H1 (cell line): Measurements from ENCODE around the gene C1orf185. TPM values are rescaled to one million over a fixed set of nuclear protein-coding genes. Genes with fewer than 3 reads are reported as not detected.

Experiments used
- CTCF ChIA-PET: fragments of 300-600 bp; sonication (Branson Sonifier 250); formaldehyde crosslinking; loops from one replicate; lab custom pipeline; 2021; ENCODE audit not compliant: partially characterized antibody; lab: Charles Lee
- POLR2A ChIA-PET: fragments of 300-600 bp; sonication (Branson Sonifier 250); formaldehyde crosslinking; loops from one replicate; lab custom pipeline; 2021; ENCODE audit warnings: inconsistent platforms; ENCODE audit not compliant: partially characterized antibody; lab: Charles Lee
- DNase-seq, 2 experiments: peaks; one replicate each; pipeline versions ENCODE4 v3.0.0 to v3.0.0-alpha.2; 2010 to 2022; ENCODE audit warnings: low spot score in 2 of 2, low read depth in 1 of 2, mixed read lengths in 1 of 2
- FAIRE-seq: peaks from 2 replicates; lab custom pipeline; 2011; peaks lifted over from hg19 to GRCh38; lab: Jason Lieb, UNC
- H2AFZ ChIP-seq: 2 replicates; pipeline ENCODE4 v1.8.1; 2012; ENCODE audit warnings: low read length, inconsistent platforms
- H2AK5ac ChIP-seq: 2 replicates; pipeline ENCODE4 v1.6.1; 2013; ENCODE audit warnings: low read depth, low read length
- H2BK120ac ChIP-seq: replicated peaks from 2 replicates; pipeline ENCODE3; 2013; ENCODE audit warnings: low read depth, low read length, inconsistent platforms
- H2BK12ac ChIP-seq: 2 replicates; pipeline ENCODE4 v1.6.1; 2013; ENCODE audit warnings: low read depth, low read length
- H2BK15ac ChIP-seq: 2 replicates; pipeline ENCODE4 v1.6.1; 2013; ENCODE audit warnings: low read length
- H2BK20ac ChIP-seq: 2 replicates; pipeline ENCODE4 v1.6.1; 2013; ENCODE audit warnings: low read length
- H2BK5ac ChIP-seq: 2 replicates; pipeline ENCODE4 v1.6.1; 2013; ENCODE audit warnings: low read depth, low read length
- H3K14ac ChIP-seq: 2 replicates; pipeline ENCODE4 v1.6.1; 2013; ENCODE audit warnings: inconsistent platforms; ENCODE audit not compliant: insufficient read length
- H3K18ac ChIP-seq: 2 replicates; pipeline ENCODE4 v1.6.1; 2013; ENCODE audit warnings: low read length; ENCODE audit errors: extremely low read depth
- H3K23ac ChIP-seq: 2 replicates; pipeline ENCODE4 v1.6.1; 2013; ENCODE audit warnings: inconsistent platforms; ENCODE audit not compliant: insufficient read length
- H3K23me2 ChIP-seq: 2 replicates; pipeline ENCODE4 v1.6.1; 2013; ENCODE audit warnings: low read depth, low read length
- H3K27ac ChIP-seq: 2 replicates; pipeline ENCODE4 v1.6.1; 2011; ENCODE audit warnings: low read depth, low read length, inconsistent platforms
- H3K27me3 ChIP-seq, 4 experiments: replicated peaks in 1 of 4; 1 replicate in 1 of 4; 2 replicates in 3 of 4; pipeline versions ENCODE4 v1.6.1 to v1.8.1; 2011 to 2013; ENCODE audit warnings: low read length in 3 of 4, mild to moderate bottlenecking in 3 of 4, inconsistent platforms in 2 of 4, mixed read lengths in 2 of 4, moderate library complexity in 1 of 4; ENCODE audit not compliant: control insufficient read depth in 3 of 4, insufficient read depth in 3 of 4; ENCODE audit errors: extremely low read depth in 1 of 4
- H3K36me3 ChIP-seq, 4 experiments: 2 replicates each; pipeline versions ENCODE4 v1.6.1 to v1.8.1; 2011 to 2013; ENCODE audit warnings: mild to moderate bottlenecking in 4 of 4, low read length in 3 of 4, moderate library complexity in 2 of 4, control low read depth in 1 of 4, inconsistent platforms in 1 of 4; ENCODE audit not compliant: insufficient read depth in 4 of 4, control insufficient read depth in 2 of 4
- H3K4ac ChIP-seq: replicated peaks from 2 replicates; pipeline ENCODE3; 2013; ENCODE audit warnings: low read length, low read depth, mixed read lengths, inconsistent platforms; ENCODE audit not compliant: insufficient read length
- H3K4me1 ChIP-seq, 4 experiments: replicated peaks in 1 of 4; 1 replicate in 1 of 4; 2 replicates in 3 of 4; pipeline versions ENCODE4 v1.6.1 to v1.8.1; 2011 to 2013; ENCODE audit warnings: low read length in 3 of 4, inconsistent platforms in 2 of 4, mixed read lengths in 1 of 4; ENCODE audit not compliant: insufficient read depth in 4 of 4, control insufficient read depth in 3 of 4
- H3K4me2 ChIP-seq, 2 experiments: 2 replicates each; pipeline versions ENCODE4 v1.6.1 to v1.8.1; 2011 to 2013; ENCODE audit warnings: low read depth in 2 of 2, low read length in 2 of 2, control low read depth in 1 of 2, inconsistent platforms in 1 of 2, mild to moderate bottlenecking in 1 of 2; ENCODE audit not compliant: insufficient read depth in 1 of 2
- H3K4me3 ChIP-seq, 4 experiments: fragments of 200-600, 300-600 bp in 1 of 4; sonication (generic), shearing (Covaris generic), sonication (Bioruptor Twin) in 1 of 4; 2 replicates each; pipeline versions ENCODE4 v1.5.1 to v1.8.1; 2011 to 2016; ENCODE audit warnings: low read length in 4 of 4, low read depth in 3 of 4, control low read depth in 2 of 4, inconsistent platforms in 2 of 4, mild to moderate bottlenecking in 2 of 4, mixed read lengths in 1 of 4, moderate library complexity in 1 of 4; ENCODE audit not compliant: insufficient read depth in 2 of 4; ENCODE audit errors: extremely low read depth in 1 of 4
- H3K56ac ChIP-seq: replicated peaks from 2 replicates; pipeline ENCODE3; 2013; ENCODE audit warnings: low read depth, mild to moderate bottlenecking, mixed read lengths, low read length, inconsistent platforms; ENCODE audit not compliant: insufficient read length
- H3K79me1 ChIP-seq: 2 replicates; pipeline ENCODE4 v1.6.1; 2013; ENCODE audit warnings: low read depth, low read length, control low read depth
- H3K79me2 ChIP-seq, 2 experiments: 2 replicates each; pipeline versions ENCODE4 v1.6.1 to v1.8.1; 2012 to 2013; ENCODE audit warnings: low read length in 2 of 2, mild to moderate bottlenecking in 2 of 2, inconsistent platforms in 1 of 2; ENCODE audit not compliant: insufficient read depth in 2 of 2, control insufficient read depth in 1 of 2
- H3K9ac ChIP-seq, 4 experiments: replicated peaks in 1 of 4; 1 replicate in 1 of 4; 2 replicates in 3 of 4; pipeline versions ENCODE4 v1.6.1 to v1.8.1; 2011 to 2013; ENCODE audit warnings: low read depth in 3 of 4, low read length in 3 of 4, control low read depth in 2 of 4, mild to moderate bottlenecking in 2 of 4, moderate library complexity in 2 of 4, inconsistent platforms in 1 of 4; ENCODE audit errors: extremely low read depth in 1 of 4
- H3K9me3 ChIP-seq, 2 experiments: 2 replicates each; pipeline versions ENCODE4 v1.6.1 to v1.8.1; 2012 to 2013; ENCODE audit warnings: mild to moderate bottlenecking in 2 of 2, moderate library complexity in 2 of 2, control low read depth in 1 of 2, inconsistent platforms in 1 of 2, low read depth in 1 of 2, low read length in 1 of 2, mixed read lengths in 1 of 2; ENCODE audit not compliant: insufficient read depth in 2 of 2
- H4K20me1 ChIP-seq, 2 experiments: replicated peaks in 1 of 2; 2 replicates each; pipeline versions ENCODE3 to v1.8.1; 2011 to 2013; ENCODE audit warnings: inconsistent platforms in 2 of 2, low read length in 2 of 2, mild to moderate bottlenecking in 1 of 2; ENCODE audit not compliant: insufficient read depth in 2 of 2, control insufficient read depth in 1 of 2
- H4K5ac ChIP-seq: 2 replicates; pipeline ENCODE4 v1.6.1; 2013; ENCODE audit warnings: low read length, low read depth, mixed read lengths, inconsistent platforms; ENCODE audit not compliant: insufficient read length
- H4K8ac ChIP-seq: 2 replicates; pipeline ENCODE4 v1.8.0; 2013; ENCODE audit warnings: mild to moderate bottlenecking, moderate library complexity, low read length, inconsistent platforms; ENCODE audit not compliant: insufficient read depth; ENCODE audit errors: extremely low read depth
- H4K91ac ChIP-seq: replicated peaks from 2 replicates; pipeline ENCODE3; 2013; ENCODE audit warnings: low read length, mixed read lengths, inconsistent platforms; ENCODE audit not compliant: insufficient read length
- KDM1A ChIP-seq: fragments of 200-600, 300-600 bp; sonication (generic); IDR thresholded peaks from 2 replicates; pipeline ENCODE4 v1.7.1; 2016; ENCODE audit warnings: mild to moderate bottlenecking, low read length, borderline replicate concordance
- WGBS, 2 experiments: shearing (Covaris generic) in 1 of 2; methylation state at CpG; one replicate each; pipeline versions ENCODE4 v1.1.6 to v1.1.7; 2013 to 2015; ENCODE audit warnings: low lambda C conversion rate in 2 of 2, mixed read lengths in 2 of 2, inconsistent platforms in 1 of 2, low coverage in 1 of 2, missing lambda C conversion rate in 1 of 2; ENCODE audit not compliant: insufficient replicate concordance in 2 of 2, insufficient coverage in 1 of 2, insufficient read length in 1 of 2; ENCODE audit errors: extremely low coverage in 1 of 2, missing lambda C conversion rate in 1 of 2; 5-methylcytosine and 5-hydroxymethylcytosine counted together
- polyA plus RNA-seq, 7 experiments: library from polyadenylated mRNA; depleted of rRNA in 3 of 7; stranded (reverse) in 5 of 7; unstranded in 2 of 7; fragments of >200 nt in 5 of 7; fragments of 200-250 nt in 2 of 7; gene quantifications; 1 replicate in 5 of 7; 2 replicates in 1 of 7; 4 replicates in 1 of 7; pipeline versions ENCODE4 v1.2.1 to v1.2.3, GENCODE V29; 2011 to 2013; ENCODE audit warnings: missing spikeins in 2 of 7, mixed read lengths in 2 of 7
- total RNA-seq: library from RNA; stranded (reverse); fragmentation: NEBNext Ultra II Directional; extraction: Animal tissue kit (Norgen Biotek cat#: 25700); gene quantifications from 2 replicates; pipeline ENCODE4 v1.2.1, GENCODE V29; 2021

C1orf185 gene
- total and polyA plus RNA-seq, 2 of the 8 experiments (the other 6 are each of a cell fraction or from before 2014, with no cell fraction given): not detected

GRCh38 chr1:51131185-51131584 lies 29.2 kb downstream of the C1orf185 start:
- ChIA-PET CTCF (no interaction called here), POLR2A (no interaction called here)
- Histone ChIP-seq H3K4me3 (no peak overlapping the region), H3K27me3 (peaks cover 0 to 1% (median 0%) of the 10 kb centered on the region in 4 experiments; a peak in 1 of 7 replicates), H2AFZ (no peak overlapping the region), H3K4ac (no peak overlapping the region), H3K4me2 (no peak overlapping the region), H3K23ac (no peak overlapping the region), H2BK12ac (no peak overlapping the region), H2BK5ac (no peak overlapping the region), H3K18ac (no peak overlapping the region), H3K23me2 (no peaks in the 10 kb centered on the region), H3K79me2 (no peaks in the 10 kb centered on the region), H2BK20ac (no peak overlapping the region), H3K56ac (no peak overlapping the region), H3K9ac (no peak overlapping the region), H4K5ac (no peak overlapping the region), H2AK5ac (no peak overlapping the region), H2BK15ac (no peak overlapping the region), H3K27ac (no peak overlapping the region), H4K8ac (no peak overlapping the region), H3K36me3 (no peaks in the 10 kb centered on the region), H2BK120ac (no peak overlapping the region), H3K9me3 (no peaks in the 10 kb centered on the region), H3K4me1 (no peaks in the 10 kb centered on the region), H4K91ac (no peak overlapping the region), H4K20me1 (no peaks in the 10 kb centered on the region), H3K79me1 (no peaks in the 10 kb centered on the region), H3K14ac (no peak overlapping the region)
- WGBS, 2 experiments: 84% methylated on average over 3 of the region's 3 CpGs; no CpG with 5 or more reads in 1 of the 2 experiments
- DNase-seq (no peak), FAIRE-seq (no peak)
- TF ChIP-seq KDM1A: no peak
